Esophagus squamous epithelium (tissue), 4 donors: ENCODE measurements around the gene SNX17.

ENCODE experiments used
- POLR2A ChIP-seq, 4 donors: fragments of 450-650 bp; IDR thresholded peaks; one replicate each; pipeline ENCODE4 v1.6.1; 2017; ENCODE audit warnings: antibody characterized with exemption in 4 of 4, mild to moderate bottlenecking in 4 of 4, moderate library complexity in 3 of 4
- TF ChIP-seq, protein P1 (sequence below), 6 experiments: fragments of 450-650 bp in 4 of 6; fragments of 200-600 bp in 2 of 6; sonication (generic) in 2 of 6; IDR thresholded peaks; one replicate each; pipeline ENCODE4 v1.5.1; 2016 to 2019; ENCODE audit warnings: antibody characterized with exemption in 6 of 6, mild to moderate bottlenecking in 4 of 6, moderate library complexity in 4 of 6

- TF ChIP-seq, protein P1, sequence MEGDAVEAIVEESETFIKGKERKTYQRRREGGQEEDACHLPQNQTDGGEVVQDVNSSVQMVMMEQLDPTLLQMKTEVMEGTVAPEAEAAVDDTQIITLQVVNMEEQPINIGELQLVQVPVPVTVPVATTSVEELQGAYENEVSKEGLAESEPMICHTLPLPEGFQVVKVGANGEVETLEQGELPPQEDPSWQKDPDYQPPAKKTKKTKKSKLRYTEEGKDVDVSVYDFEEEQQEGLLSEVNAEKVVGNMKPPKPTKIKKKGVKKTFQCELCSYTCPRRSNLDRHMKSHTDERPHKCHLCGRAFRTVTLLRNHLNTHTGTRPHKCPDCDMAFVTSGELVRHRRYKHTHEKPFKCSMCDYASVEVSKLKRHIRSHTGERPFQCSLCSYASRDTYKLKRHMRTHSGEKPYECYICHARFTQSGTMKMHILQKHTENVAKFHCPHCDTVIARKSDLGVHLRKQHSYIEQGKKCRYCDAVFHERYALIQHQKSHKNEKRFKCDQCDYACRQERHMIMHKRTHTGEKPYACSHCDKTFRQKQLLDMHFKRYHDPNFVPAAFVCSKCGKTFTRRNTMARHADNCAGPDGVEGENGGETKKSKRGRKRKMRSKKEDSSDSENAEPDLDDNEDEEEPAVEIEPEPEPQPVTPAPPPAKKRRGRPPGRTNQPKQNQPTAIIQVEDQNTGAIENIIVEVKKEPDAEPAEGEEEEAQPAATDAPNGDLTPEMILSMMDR (IDR thresholded peaks at IDR 0.05), result no peak
- TF ChIP-seq POLR2A (IDR thresholded peaks at IDR 0.05), result no peak
These were observed 9.6 kb downstream of the SNX17 start for GRCh38 chr2:27379836-27380625.
